Sigmoid colon (tissue), 7 donors: ENCODE results near the gene PLPP3. TPM values are rescaled to one million over a fixed set of nuclear protein-coding genes. Genes with fewer than 3 reads are reported as not detected.

Experiments
- DNase-seq: peaks from one replicate; pipeline ENCODE4 v3.0.0-alpha.2; 2019
- H3K27ac ChIP-seq, 4 donors: fragments of 200-600 bp; sonication (generic); one replicate each; pipeline ENCODE4 v1.5.1; 2016 to 2019; ENCODE audit warnings: mild to moderate bottlenecking in 1 of 4
- H3K27me3 ChIP-seq, 3 donors: fragments of 200-600 bp; sonication (generic); one replicate each; pipeline ENCODE4 v1.5.1; 2019; ENCODE audit warnings: mild to moderate bottlenecking in 1 of 3
- H3K36me3 ChIP-seq, 4 donors: fragments of 200-600 bp; sonication (generic); one replicate each; pipeline ENCODE4 v1.5.1; 2016 to 2019
- H3K4me1 ChIP-seq, 4 donors: fragments of 200-600 bp; sonication (generic); one replicate each; pipeline ENCODE4 v1.5.1; 2017 to 2019
- H3K4me3 ChIP-seq, 4 donors: fragments of 200-600 bp; sonication (generic); one replicate each; pipeline ENCODE4 v1.5.1; 2017 to 2019; ENCODE audit warnings: mild to moderate bottlenecking in 2 of 4, moderate library complexity in 1 of 4
- H3K9me3 ChIP-seq, 4 donors: fragments of 200-600 bp in 3 of 4; sonication (generic) in 3 of 4; one replicate each; pipeline versions ENCODE4 v1.5.1 to v1.6.1; 2013 to 2019
- CTCF ChIP-seq, 4 experiments: fragments of 450-650 bp in 3 of 4; fragments of 200-600 bp in 1 of 4; IDR thresholded peaks; one replicate each; pipeline ENCODE4 v1.5.1; 2016 to 2019; ENCODE audit warnings: antibody characterized with exemption in 4 of 4, mild to moderate bottlenecking in 3 of 4, moderate library complexity in 2 of 4
- EP300 ChIP-seq, 4 donors: sonication (generic); formaldehyde crosslinking; IDR thresholded peaks; one replicate each; pipeline ENCODE4 v1.6.1; 2017; ENCODE audit warnings: antibody characterized with exemption in 4 of 4
- POLR2A ChIP-seq, 2 donors: fragments of 450-650 bp; IDR thresholded peaks; one replicate each; pipeline ENCODE4 v1.6.1; 2016; ENCODE audit warnings: antibody characterized with exemption in 2 of 2, mild to moderate bottlenecking in 2 of 2, moderate library complexity in 2 of 2
- POLR2AphosphoS5 ChIP-seq, 4 donors: sonication (generic); formaldehyde crosslinking; IDR thresholded peaks; one replicate each; pipeline ENCODE4 v1.6.1; 2017; ENCODE audit warnings: antibody characterized with exemption in 4 of 4
- WGBS, 2 donors: extraction: QIAGEN DNeasy Blood & Tissue Kit; methylation state at CpG; one replicate each; pipeline ENCODE4 v1.1.7; 2013; 5-methylcytosine and 5-hydroxymethylcytosine counted together
- intact Hi-C: fragments of 100-400 bp; cut with DNase I; formaldehyde crosslinking; loops from one replicate; pipeline ENCODE4 v1.15.1; 2023
- polyA plus RNA-seq, 3 donors: library from polyadenylated mRNA; stranded (reverse); fragments of 200-250 nt; gene quantifications; one replicate each; pipeline ENCODE4 v1.2.3, GENCODE V29; 2013
- total RNA-seq, 4 donors: library from RNA; depleted of rRNA; stranded (reverse); fragments of >200 nt; gene quantifications; one replicate each; pipeline ENCODE4 v1.1.0, GENCODE V29; 2016
- donor health status: healthy with polysubstance abuse.
- donor health status: Bipolar disorder and iron deficiency.
- donor health status: healthy.

The PLPP3 gene
- total and polyA plus RNA-seq, 7 donors, result 4.9 to 136 (median 92.8) TPM

GRCh38 chr1:56548571-56548970 lies 30.8 kb downstream of the PLPP3 start:
- no peak for DNase-seq
- TF ChIP-seq POLR2A (IDR thresholded peaks at IDR 0.05) (no peak), EP300 (IDR thresholded peaks at IDR 0.05) (no peak), CTCF (IDR thresholded peaks at IDR 0.05) (no peak)
- H3K9me3 ChIP-seq, result no peaks in the 10 kb centered on the region
- no peak overlapping the region for H3K27ac ChIP-seq
- intact Hi-C loops, result no loop called here
- H3K4me1 ChIP-seq, result peaks cover 0 to 46% (median 31%) of the 10 kb centered on the region in 4 donors
- H3K27me3 ChIP-seq, result no peaks in the 10 kb centered on the region
- H3K4me3 ChIP-seq, result no peak overlapping the region
- H3K36me3 ChIP-seq, result no peaks in the 10 kb centered on the region

- 12 to 69% methylated on average over 2 of the region's 2 CpGs for WGBS, 2 donors
- intact Hi-C loops, result no loop called here
- no peak overlapping the region for H3K4me3 ChIP-seq
- TF ChIP-seq POLR2AphosphoS5 (IDR thresholded peaks at IDR 0.05), result no peak
- no peak overlapping the region for H3K27ac ChIP-seq
- no peaks in the 10 kb centered on the region for H3K36me3 ChIP-seq
- no peaks in the 10 kb centered on the region for H3K9me3 ChIP-seq
- H3K27me3 ChIP-seq, result no peaks in the 10 kb centered on the region
- DNase-seq, result no peak
- peaks cover 0 to 48% (median 29%) of the 10 kb centered on the region in 4 donors for H3K4me1 ChIP-seq
These were observed 31.4 kb downstream of the PLPP3 start for GRCh38 chr1:56547977-56548376.

- WGBS, 2 donors, result 69 to 75% methylated on average over 1 of the region's 1 CpG
- H3K27ac ChIP-seq, result no peak overlapping the region
- TF ChIP-seq EP300 (IDR thresholded peaks at IDR 0.05) (no peak), POLR2AphosphoS5 (IDR thresholded peaks at IDR 0.05) (no peak), CTCF (IDR thresholded peaks at IDR 0.05) (no peak), POLR2A (IDR thresholded peaks at IDR 0.05) (no peak)
- no peak for DNase-seq
- H3K4me1 ChIP-seq, result peaks cover 0 to 49% (median 29%) of the 10 kb centered on the region in 4 donors
- H3K4me3 ChIP-seq, result no peak overlapping the region
- no peaks in the 10 kb centered on the region for H3K36me3 ChIP-seq
- no peaks in the 10 kb centered on the region for H3K27me3 ChIP-seq
- no peaks in the 10 kb centered on the region for H3K9me3 ChIP-seq
- intact Hi-C loops, result no loop called here
These were observed 31.9 kb downstream of the PLPP3 start for GRCh38 chr1:56547473-56547872.

- H3K4me1 ChIP-seq, result peaks cover 0 to 51% (median 29%) of the 10 kb centered on the region in 4 donors
- no peak overlapping the region for H3K4me3 ChIP-seq
- H3K27ac ChIP-seq, result no peak overlapping the region
- TF ChIP-seq CTCF (IDR thresholded peaks at IDR 0.05), result no peak
- no peak for TF ChIP-seq POLR2AphosphoS5 (IDR thresholded peaks at IDR 0.05)
- TF ChIP-seq EP300 (IDR thresholded peaks at IDR 0.05), result no peak
- no peak for TF ChIP-seq POLR2A (IDR thresholded peaks at IDR 0.05)
- H3K36me3 ChIP-seq, result no peaks in the 10 kb centered on the region
- intact Hi-C loops, result no loop called here
- H3K27me3 ChIP-seq, result no peaks in the 10 kb centered on the region
- WGBS, 2 donors, result 93 to 97% methylated on average over 8 of the region's 8 CpGs
- DNase-seq, result no peak
- H3K9me3 ChIP-seq, result no peaks in the 10 kb centered on the region
These were observed 33.7 kb downstream of the PLPP3 start for GRCh38 chr1:56545711-56546110.

- Histone ChIP-seq H3K4me1 (peaks cover 0 to 57% (median 37%) of the 10 kb centered on the region in 4 donors), H3K27me3 (no peaks in the 10 kb centered on the region), H3K36me3 (no peaks in the 10 kb centered on the region), H3K9me3 (no peaks in the 10 kb centered on the region), H3K27ac (no peak overlapping the region), H3K4me3 (no peak overlapping the region)
- TF ChIP-seq CTCF (IDR thresholded peaks at IDR 0.05), result no peak
- no peak for TF ChIP-seq POLR2A (IDR thresholded peaks at IDR 0.05)
- no peak for TF ChIP-seq EP300 (IDR thresholded peaks at IDR 0.05)
- TF ChIP-seq POLR2AphosphoS5 (IDR thresholded peaks at IDR 0.05), result no peak
- DNase-seq, result no peak
- intact Hi-C loops, result no loop called here
- WGBS, 2 donors, result 83 to 87% methylated on average over 2 of the region's 2 CpGs
These were observed 35.4 kb downstream of the PLPP3 start for GRCh38 chr1:56543783-56544612.
